Fibroblast of lung (primary cell): ENCODE data around the gene GALC.

Source experiments
- EZH2 ChIP-seq: IDR thresholded peaks from 2 replicates; pipeline ENCODE4 v1.5.1; 2012; ENCODE audit warnings: low read length, control low read depth, mild to moderate bottlenecking; ENCODE audit errors: missing control alignments
- TF ChIP-seq, protein P1 (sequence below), 2 donors: IDR thresholded peaks in 1 of 2; conservative IDR thresholded peaks in 1 of 2; 1 replicate in 1 of 2; 2 replicates in 1 of 2; pipeline ENCODE4 v1.5.1; 2011 to 2012; ENCODE audit warnings: low read length in 2 of 2, control low read depth in 1 of 2, inconsistent platforms in 1 of 2, low read depth in 1 of 2, mild to moderate bottlenecking in 1 of 2

DNA sequence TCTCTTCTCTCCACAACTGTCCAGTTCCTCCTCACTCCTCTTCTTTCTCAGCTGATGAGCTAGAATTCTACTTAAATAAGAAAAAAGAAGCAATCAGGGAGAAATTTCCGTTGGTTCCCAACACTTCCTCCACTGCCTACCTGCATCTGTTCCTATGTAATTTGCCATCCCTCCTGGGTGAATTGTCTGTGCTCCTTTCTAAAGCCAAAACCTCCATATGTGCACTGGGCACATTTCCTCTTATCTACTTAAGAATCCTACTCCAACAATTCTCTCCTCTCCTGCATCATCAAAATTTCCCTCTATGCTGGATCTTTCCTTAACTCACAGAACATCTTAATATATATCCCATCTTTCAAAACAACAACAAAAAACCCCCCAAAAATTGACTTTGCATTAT lies 47.2 kb upstream of the GALC start:
- TF ChIP-seq, protein P1, sequence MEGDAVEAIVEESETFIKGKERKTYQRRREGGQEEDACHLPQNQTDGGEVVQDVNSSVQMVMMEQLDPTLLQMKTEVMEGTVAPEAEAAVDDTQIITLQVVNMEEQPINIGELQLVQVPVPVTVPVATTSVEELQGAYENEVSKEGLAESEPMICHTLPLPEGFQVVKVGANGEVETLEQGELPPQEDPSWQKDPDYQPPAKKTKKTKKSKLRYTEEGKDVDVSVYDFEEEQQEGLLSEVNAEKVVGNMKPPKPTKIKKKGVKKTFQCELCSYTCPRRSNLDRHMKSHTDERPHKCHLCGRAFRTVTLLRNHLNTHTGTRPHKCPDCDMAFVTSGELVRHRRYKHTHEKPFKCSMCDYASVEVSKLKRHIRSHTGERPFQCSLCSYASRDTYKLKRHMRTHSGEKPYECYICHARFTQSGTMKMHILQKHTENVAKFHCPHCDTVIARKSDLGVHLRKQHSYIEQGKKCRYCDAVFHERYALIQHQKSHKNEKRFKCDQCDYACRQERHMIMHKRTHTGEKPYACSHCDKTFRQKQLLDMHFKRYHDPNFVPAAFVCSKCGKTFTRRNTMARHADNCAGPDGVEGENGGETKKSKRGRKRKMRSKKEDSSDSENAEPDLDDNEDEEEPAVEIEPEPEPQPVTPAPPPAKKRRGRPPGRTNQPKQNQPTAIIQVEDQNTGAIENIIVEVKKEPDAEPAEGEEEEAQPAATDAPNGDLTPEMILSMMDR (conservative IDR thresholded peaks at IDR 0.05 in 1 of 2, IDR thresholded peaks at IDR 0.05 in 1 of 2; ENCODE audit: low read depth in 1 of 2, low read length in 2 of 2), result no peak
- TF ChIP-seq EZH2, result no peak
